ENCODE data around the gene FBXL19. TPM values are rescaled to one million over a fixed set of nuclear protein-coding genes. Genes with fewer than 3 reads are reported as not detected.
A peak's percentile ranks its signal among the peaks of the same experiment; 100 is the strongest.

FBXL19 gene
- polyA plus RNA-seq, 2 of the 4 experiments (the other 2 are of a cell fraction), result 5.6 to 21.5 TPM

- Histone ChIP-seq H3K4me2 (no peak overlapping the region), H3K27ac (no peak overlapping the region), H3K4me1 (no peaks in the 10 kb centered on the region), H3K9me3 (no peaks in the 10 kb centered on the region), H3K4me3 (no peak overlapping the region)
- 94% methylated on average over 4 of the region's 4 CpGs for WGBS (ENCODE audit: missing lambda C conversion rate)
- ChIA-PET CTCF (interaction anchor here (1.2 to 2.3 kb wide), 5 partner anchors 7 to 467 kb away, joined by 3 to 11 read pairs (median 5); no protein-coding TSS in a partner anchor), POLR2A (no interaction called here)
- ATAC-seq, result no peak
- FAIRE-seq, result no peak
- TF ChIP-seq KDM1A (IDR thresholded peaks at IDR 0.05; ENCODE audit: low read depth), result no peak
- no peak for TF ChIP-seq GATA3 (IDR thresholded peaks at IDR 0.05; ENCODE audit: borderline replicate concordance)
- TF ChIP-seq HDAC2 (IDR thresholded peaks at IDR 0.05), result no peak
- no peak for DNase-seq (ENCODE audit: low read depth in 1 of 2, low spot score in 1 of 2)
Measured at GRCh38 chr16:30976486-30976885, 53.1 kb downstream of the FBXL19 start.

- no peak overlapping the region for H3K4me2 ChIP-seq
- DNase-seq (ENCODE audit: low read depth in 1 of 2, low spot score in 1 of 2), result peak in 1 of 2 experiments; percentile 52
- ChIA-PET POLR2A (interaction anchor here (0.6 to 1.2 kb wide), 2 partner anchors 67 to 165 kb away, joined by 3 to 5 read pairs; no protein-coding TSS in a partner anchor), CTCF (interaction anchor here (0.6 to 2.3 kb wide), 12 partner anchors 8 to 478 kb away, joined by 3 to 11 read pairs (median 4); no protein-coding TSS in a partner anchor)
- no peak for FAIRE-seq
- no peak overlapping the region for H3K4me3 ChIP-seq
- no peaks in the 10 kb centered on the region for H3K4me1 ChIP-seq
- TF ChIP-seq CTCF (IDR thresholded peaks at IDR 0.05), result peak; percentile 14; the same call in 1 of the 3 replicates
- no peak for TF ChIP-seq FOSB (CRISPR knock-in tag; IDR thresholded peaks at IDR 0.05)
- ATAC-seq, result peak; percentile 26 to 64; a peak in 3 of 6 replicates
- WGBS (ENCODE audit: missing lambda C conversion rate), result 81% methylated on average over 17 of the region's 17 CpGs
- no peak overlapping the region for H3K27ac ChIP-seq
- H3K9me3 ChIP-seq, result no peaks in the 10 kb centered on the region
Measured at GRCh38 chr16:30977502-30977901, 54.1 kb downstream of the FBXL19 start.

GRCh38 chr16:30979170-30980022 is 56.0 kb downstream of the FBXL19 start:
- Histone ChIP-seq H3K4me2 (no peak overlapping the region), H3K9me3 (no peaks in the 10 kb centered on the region), H3K4me1 (no peaks in the 10 kb centered on the region), H3K4me3 (no peak overlapping the region), H3K27ac (no peak overlapping the region)
- ChIA-PET CTCF (no interaction called here), POLR2A (no interaction called here)
- TF ChIP-seq POLR2A (IDR thresholded peaks at IDR 0.05; ENCODE audit: low read length) (no peak), CBX2 (IDR thresholded peaks at IDR 0.05; ENCODE audit: borderline replicate concordance, low read depth) (no peak), RAD21 (conservative IDR thresholded peaks at IDR 0.05 in 1 of 2, IDR thresholded peaks at IDR 0.05 in 1 of 2) (no peak), HDAC2 (IDR thresholded peaks at IDR 0.05) (no peak), ZC3H11A (IDR thresholded peaks at IDR 0.05) (no peak), MYC (IDR thresholded peaks at IDR 0.05; ENCODE audit: borderline replicate concordance, low read length) (no peak), MAX (IDR thresholded peaks at IDR 0.05) (no peak), FOSB (CRISPR knock-in tag; IDR thresholded peaks at IDR 0.05) (no peak), FOSL2 (IDR thresholded peaks at IDR 0.05) (no peak), FOSL2 (CRISPR knock-in tag; IDR thresholded peaks at IDR 0.05) (no peak), RFX5 (IDR thresholded peaks at IDR 0.05) (no peak)
- TF ChIP-seq, protein P1, sequence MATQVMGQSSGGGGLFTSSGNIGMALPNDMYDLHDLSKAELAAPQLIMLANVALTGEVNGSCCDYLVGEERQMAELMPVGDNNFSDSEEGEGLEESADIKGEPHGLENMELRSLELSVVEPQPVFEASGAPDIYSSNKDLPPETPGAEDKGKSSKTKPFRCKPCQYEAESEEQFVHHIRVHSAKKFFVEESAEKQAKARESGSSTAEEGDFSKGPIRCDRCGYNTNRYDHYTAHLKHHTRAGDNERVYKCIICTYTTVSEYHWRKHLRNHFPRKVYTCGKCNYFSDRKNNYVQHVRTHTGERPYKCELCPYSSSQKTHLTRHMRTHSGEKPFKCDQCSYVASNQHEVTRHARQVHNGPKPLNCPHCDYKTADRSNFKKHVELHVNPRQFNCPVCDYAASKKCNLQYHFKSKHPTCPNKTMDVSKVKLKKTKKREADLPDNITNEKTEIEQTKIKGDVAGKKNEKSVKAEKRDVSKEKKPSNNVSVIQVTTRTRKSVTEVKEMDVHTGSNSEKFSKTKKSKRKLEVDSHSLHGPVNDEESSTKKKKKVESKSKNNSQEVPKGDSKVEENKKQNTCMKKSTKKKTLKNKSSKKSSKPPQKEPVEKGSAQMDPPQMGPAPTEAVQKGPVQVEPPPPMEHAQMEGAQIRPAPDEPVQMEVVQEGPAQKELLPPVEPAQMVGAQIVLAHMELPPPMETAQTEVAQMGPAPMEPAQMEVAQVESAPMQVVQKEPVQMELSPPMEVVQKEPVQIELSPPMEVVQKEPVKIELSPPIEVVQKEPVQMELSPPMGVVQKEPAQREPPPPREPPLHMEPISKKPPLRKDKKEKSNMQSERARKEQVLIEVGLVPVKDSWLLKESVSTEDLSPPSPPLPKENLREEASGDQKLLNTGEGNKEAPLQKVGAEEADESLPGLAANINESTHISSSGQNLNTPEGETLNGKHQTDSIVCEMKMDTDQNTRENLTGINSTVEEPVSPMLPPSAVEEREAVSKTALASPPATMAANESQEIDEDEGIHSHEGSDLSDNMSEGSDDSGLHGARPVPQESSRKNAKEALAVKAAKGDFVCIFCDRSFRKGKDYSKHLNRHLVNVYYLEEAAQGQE (IDR thresholded peaks at IDR 0.05), result no peak
- FAIRE-seq, result no peak
- 93% methylated on average over 33 of the region's 62 CpGs for WGBS (ENCODE audit: missing lambda C conversion rate)
- no peak for ATAC-seq
- no peak for DNase-seq (ENCODE audit: low read depth in 1 of 2, low spot score in 1 of 2)

Data from A549 (cell line).